ENCODE data around the gene TENT4A.
A peak's percentile ranks its signal among the peaks of the same experiment; 100 is the strongest.
"Not testable (repeated sequence)": the region's sequence is repeated elsewhere in the genome, so short reads cannot be mapped to it uniquely, and the experiment has no call there.

TENT4A gene

DNA sequence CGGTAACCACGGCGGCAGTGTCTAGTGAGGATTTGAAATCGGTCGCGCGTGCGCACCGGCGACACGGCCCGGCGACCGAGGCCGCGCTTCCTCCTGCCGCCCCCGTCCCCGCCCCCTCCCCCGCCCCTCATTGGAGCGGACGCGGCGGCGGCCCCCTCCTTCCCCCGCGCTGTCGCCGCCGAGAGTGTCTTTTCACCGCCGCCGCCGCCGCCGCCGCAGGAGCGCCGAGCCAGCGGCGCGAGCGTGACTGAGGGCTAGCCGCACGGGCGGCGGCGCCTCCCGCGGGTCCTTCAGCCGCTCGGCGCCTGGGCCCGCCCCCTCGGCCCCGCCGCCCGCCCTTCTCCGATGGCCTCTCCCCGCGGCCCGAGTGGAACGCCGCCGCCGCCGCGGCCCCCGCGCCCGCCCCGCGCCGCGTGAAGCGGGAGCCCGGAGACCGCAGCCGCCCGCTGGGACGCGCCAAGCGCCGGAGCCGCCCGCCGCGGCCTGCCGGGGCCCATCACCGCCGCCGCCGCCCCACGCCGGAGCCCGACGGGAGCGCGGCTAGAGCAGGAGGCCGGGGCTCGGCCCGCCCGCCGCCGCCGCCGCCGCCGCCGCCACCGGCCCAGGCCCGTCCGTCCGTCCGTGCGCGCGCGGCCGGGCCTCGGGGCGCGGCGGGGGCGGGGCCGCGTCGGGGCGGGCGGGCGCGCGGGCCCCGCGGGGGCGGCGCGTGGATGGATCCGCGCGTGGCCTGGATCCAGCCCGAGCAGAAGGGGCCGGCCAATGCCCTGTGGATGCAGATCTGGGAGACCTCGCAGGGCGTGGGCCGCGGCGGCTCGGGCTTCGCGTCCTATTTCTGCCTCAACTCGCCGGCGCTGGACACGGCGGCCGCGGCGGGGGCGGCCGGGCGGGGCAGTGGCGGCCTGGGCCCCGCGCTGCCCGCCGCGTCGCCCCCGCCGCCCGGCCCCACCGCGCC, at the start of gene TENT4A:
Gene TENT4A, plus strand, starts transcription at position 159 of the 952 bp plus-strand sequence. Its CDS starts 552 bp downstream, at position 711.
- DNase-seq: no peak

DNA sequence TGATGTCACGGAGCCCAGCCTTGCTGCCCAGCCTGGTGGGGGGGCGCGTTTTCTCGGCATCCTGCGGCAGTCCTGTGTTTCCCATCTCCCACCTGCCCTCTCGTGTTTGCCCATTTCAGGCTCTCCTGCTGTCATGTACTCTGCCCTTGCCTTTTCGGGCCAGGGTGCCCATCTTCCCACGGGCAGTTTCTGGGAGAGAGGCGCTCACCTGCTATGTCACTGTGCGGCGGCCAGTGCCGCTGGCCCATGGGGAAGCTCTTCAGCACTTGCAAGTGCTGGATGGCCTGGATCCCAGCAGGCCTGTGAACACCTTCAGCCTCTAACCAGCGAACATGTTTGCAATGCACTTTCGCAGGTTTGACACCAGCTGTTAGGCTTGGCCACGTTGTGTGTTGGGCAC, 46.5 kb upstream of the TENT4A start:
- no peak for DNase-seq

DNA sequence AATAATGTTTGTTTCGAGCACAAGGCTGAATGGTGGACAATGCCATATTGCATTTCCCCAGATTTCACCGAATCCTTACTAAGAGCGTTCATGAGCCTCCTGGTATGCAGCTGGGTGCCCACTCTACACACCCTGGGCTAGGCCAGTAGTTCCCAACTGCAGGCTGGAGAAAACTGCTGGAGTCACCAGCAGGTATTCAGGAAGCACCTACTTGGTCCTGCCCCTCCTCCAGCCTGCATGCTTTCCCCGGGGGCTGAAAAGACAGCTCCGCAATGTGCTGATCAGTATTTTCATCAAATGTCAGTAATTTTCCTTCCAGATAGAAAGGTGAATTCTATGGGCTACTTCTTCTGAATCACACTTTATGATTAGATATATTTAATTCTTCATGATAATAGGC, 45.6 kb upstream of the TENT4A start:
- DNase-seq: no peak

DNA sequence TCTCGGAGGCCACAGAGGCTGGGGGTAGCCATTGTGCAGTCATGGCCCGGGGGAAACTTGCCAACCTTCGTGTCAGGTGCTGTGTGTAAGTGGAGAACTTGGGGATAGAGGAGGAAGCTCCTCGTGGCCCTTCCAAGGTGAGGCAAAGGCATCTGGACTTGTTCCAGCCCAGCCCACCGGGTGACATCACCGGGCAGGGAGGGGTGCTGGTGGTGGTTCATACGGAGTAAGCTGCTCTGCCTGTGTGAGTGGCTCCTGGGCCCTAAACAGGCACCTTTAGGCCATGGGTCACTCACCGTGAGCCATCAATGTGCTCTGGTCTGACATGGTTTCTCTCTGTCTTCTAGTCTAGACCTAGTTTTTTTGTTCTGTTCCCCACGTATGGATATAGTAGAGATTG, 44.5 kb upstream of the TENT4A start:
- not testable (repeated sequence) for DNase-seq

DNA sequence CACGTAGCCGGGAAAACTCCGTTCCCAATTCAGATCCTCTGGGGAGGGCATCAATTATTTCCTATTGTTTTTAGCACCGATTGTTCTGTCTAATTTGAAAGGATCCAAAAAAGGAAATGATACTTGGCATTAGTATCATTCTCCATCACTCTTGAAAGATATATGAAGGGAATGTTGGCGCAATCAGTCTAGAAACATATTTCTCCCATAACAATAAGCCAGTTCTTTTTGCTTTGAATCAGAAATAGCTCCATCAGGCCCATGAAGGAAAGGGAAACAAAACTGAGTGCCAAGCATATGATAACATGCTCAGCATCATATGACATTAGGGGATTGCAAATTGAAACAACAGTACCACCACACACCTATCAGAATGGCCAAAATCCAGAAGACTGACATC, 40.2 kb upstream of the TENT4A start:
- no peak for DNase-seq

GRCh38 chr5:6673963-6674362, 39.3 kb upstream of the TENT4A start:
- DNase-seq: no peak

DNA sequence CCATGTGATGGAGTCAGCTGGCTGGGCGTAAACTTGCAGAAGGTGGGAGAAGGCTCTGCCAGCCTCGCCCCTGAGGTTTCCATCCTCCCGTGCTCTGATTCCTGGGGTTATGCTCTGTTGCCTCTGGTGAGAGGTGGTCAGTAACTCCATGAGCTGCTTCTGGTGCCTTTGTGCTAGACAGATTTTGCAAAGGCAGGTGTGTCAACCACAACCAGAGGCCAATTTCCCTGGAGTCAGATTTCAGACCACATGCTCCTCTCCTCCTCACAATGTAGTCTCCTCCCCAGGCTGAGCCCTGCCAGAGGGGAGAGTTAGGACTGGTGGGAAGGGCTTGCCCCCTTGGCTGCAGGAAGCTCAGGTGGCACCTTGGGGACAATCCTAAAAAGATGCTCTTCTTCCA, 38.8 kb upstream of the TENT4A start:
- no peak for DNase-seq

- DNase-seq: no peak
These were observed 38.3 kb upstream of the TENT4A start for GRCh38 chr5:6674886-6675285.

DNA sequence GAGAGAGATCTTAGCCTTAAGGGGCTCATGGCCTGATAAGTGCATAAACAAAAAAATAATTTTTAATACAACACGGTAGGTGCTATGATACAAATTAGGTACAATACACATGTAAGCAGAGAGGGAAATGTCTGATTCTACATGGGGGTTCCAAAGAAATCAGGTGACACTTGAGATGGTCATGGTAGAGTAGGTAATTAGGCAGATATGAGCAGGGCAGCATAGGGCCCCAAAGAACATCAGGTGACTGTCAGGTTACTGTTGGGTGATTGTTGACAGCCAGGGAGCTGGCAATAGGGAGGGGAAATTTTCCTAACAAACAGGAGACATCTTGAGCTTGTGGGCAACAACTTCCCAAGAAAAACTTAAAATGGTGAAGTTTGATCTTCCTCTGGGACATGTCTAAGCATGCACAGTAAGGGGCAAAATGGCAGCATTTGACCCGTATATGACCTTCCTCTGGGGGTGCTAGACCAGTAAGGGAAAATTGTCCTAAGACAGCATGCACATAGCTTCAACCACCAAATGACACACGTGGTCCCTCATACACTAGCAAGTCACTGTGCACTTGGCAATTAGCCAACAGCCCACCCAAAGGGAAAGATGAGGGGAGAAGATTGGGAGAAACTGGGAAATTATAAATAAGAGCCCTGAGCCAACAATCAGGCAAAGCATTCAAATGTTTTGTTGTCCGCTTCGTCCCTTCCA, 37.3 kb upstream of the TENT4A start:
- DNase-seq: no peak

DNA sequence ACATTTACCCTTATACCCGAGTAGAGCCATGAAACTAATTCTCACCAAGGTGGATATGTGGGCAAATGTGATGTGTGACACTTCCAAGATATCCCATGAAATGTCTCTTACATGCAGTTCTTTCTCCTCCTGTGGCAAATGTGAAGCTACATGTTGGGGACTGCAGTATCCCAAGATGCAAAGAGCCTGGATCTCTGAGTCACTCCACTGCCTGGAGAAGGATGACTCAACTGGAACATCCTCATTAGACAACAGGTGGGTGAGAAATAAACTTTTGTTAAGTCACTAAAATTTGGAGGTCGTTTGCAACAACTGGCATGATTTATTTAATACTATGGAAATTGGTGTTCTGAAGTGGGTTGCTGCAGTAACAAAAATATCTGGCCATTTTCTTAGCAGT, 36.5 kb upstream of the TENT4A start:
- DNase-seq: no peak

DNA sequence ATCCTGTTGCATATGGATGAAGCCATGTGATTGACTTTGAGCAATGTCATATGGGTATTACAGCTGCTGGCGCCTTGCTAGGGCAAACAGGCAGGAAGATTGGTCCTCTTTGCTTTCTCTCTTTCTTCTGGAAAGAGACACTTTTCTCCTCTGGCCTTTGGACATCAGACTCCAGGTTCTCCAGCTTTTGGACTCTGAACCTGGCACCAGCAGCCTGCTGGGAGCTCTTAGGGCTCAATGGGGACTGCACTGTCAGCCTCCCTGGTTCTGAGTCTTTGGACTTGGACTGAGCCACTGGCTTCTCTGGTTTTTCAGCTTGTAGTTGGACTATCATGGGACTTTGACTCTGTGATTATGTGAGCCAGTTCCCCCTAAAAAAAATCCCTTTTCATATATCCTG, 34.8 kb upstream of the TENT4A start:
- DNase-seq: no peak

DNA sequence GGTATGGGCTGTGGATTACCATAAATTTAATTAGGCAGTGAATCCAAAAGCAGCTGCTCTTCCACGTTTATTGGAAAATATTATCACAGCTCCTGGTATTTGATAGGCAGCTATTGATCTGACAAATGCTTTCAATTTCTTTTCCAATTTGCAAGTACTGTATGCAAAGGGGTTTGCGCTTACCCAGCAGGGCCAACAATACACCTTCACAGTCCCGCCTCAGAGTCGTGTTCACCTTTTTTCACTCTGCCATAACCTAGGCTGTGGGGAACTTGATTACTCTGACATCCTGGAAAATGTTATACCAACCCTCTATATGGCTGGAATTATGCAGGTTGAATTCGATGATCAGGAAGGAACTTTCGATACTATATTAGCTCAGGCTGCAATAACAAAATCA, 32.3 kb upstream of the TENT4A start:
- DNase-seq: no peak

GRCh38 chr5:6681682-6682081, 31.6 kb upstream of the TENT4A start:
- DNase-seq: no peak

DNA sequence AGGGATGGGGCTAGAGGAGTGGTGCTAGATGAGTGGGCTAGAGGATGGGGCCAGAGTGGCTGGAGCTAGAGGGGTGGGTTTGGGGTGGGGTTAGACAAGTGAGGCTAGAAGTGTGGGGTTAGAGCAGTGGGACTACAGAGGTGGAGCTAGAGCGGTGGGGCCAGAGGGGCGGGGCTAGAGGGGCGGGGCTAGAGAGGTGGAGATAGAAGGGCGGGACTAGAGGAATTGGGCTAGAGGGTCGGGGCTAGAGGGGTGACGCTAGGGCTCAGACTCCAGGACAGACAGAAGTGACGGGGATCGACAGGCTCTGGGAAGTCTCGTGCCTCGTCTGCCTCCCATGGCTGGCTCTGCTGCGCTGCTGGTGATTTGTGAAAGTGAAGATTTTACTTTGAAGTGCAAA, 31.0 kb upstream of the TENT4A start:
- DNase-seq: no peak

DNA sequence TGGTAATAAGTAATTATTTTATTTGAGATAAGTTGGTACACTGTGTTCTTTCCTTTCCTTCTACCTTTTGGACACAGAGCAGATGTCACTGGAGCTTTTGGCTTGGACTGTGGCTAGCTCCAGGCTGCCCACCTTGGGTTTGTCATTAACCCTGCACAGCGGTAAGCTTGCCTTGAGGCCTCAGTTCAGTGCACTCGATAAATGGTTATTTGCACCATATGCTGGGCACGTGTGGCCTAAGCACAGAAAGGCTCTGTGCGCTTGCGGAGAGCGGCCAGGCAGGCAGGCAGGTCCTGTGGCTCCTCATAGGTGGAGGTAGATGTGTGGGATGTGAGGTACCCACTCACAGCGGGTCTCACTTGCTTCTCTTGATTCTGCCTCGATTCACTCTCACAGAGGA, 30.0 kb upstream of the TENT4A start:
- no peak for DNase-seq

GRCh38 chr5:6684075-6684474, 29.2 kb upstream of the TENT4A start:
- DNase-seq: no peak

DNA sequence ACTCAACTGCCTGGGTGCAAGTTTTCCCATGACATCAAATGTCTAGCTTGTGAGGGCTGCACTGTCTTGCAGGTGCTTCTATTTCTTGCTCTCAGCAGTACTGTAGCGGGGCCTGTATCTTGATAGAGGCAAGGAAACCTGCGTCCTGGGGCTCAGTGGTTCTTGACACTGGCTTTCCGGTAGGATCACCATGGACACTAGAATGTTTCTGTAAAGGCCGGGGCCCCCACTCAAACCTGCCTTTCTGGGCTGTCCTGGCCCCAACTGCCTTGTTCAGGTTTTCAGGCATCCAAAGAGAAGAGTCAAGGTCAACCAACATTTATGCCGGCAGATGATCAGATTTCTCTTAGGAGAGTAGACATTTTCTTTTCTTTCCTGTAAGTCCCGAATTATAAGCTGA, 26.7 kb upstream of the TENT4A start:
- no peak for DNase-seq

GRCh38 chr5:6686915-6687409, 26.3 kb upstream of the TENT4A start:
- DNase-seq: peak; percentile 64

DNA sequence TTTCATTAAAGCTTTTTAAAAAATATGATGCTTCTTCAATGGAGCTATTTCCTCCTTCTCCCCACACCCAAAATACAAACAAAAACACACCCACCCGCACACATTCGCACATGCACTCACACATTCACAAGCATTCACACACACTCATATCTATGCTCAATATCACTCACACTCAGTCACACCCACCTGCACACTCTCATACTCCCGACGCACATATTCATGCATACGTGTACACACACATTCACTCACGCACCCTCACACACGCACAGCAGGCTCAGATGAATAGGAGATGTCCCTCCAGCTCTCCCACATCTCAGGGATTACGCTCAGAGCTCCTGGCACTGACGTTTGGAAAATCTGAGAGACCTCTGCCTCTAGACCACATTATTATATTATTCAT, 25.7 kb upstream of the TENT4A start:
- DNase-seq: no peak

DNA sequence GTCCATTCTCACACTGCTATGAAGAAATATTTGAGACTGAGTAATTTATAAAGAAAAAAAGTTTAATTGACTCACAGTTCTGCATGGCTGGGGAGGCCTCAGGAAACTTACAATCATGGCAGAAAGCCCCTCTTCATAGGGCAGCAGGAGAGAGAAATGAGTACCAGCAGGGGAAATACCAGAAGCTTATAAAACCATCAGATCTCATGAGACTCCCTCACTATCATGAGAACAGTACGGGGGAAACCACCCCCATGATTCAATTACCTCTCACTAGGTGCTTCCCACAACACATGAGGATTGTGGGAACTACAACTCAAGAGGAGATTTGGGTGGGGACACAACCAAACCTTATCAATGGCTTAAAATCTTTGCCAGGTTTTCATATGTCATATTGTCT, 20.3 kb upstream of the TENT4A start:
- DNase-seq: no peak

DNA sequence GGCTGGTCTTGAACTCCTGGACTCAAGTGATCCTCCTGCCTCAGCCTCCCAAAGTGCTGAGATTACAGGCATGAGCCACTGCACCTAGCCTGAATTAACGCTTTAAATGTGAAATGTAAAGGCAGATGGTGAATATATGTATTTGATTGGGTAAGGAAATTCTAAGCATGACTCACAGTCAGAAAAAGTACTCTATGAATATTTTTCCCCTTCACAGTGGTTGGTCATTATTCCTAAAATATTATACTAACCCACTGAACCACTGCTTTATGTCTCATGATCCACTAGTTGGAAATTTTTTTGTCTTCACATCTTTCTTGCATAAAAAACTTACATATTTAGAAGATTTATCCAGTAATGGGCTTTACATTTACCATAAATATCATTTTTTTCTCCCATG, 14.5 kb upstream of the TENT4A start:
- no peak for DNase-seq

GRCh38 chr5:6699357-6699756, 13.9 kb upstream of the TENT4A start:
- DNase-seq: no peak

- no peak for DNase-seq
These were observed 13.1 kb upstream of the TENT4A start for GRCh38 chr5:6700074-6700684.
